Lung microvascular endothelial cell (primary cell): Measurements from ENCODE around the gene EGFR. TPM values are rescaled to one million over a fixed set of nuclear protein-coding genes. Genes with fewer than 3 reads are reported as not detected.
A peak's percentile ranks its signal among the peaks of the same experiment; 100 is the strongest.

Experiments used
- DNase-seq, 2 donors: peaks; one replicate each; pipeline versions ENCODE4 v3.0.0 to v3.0.0-alpha.2; 2010; ENCODE audit warnings: low read depth in 2 of 2
- total RNA-seq: library from RNA; depleted of rRNA; stranded (reverse); fragments of >200 nt; gene quantifications from 2 replicates; pipeline ENCODE4 v1.2.1, GENCODE V29; 2014

Gene EGFR
- total RNA-seq, 1 donor from 2014 or later, result 0.20 TPM

DNA sequence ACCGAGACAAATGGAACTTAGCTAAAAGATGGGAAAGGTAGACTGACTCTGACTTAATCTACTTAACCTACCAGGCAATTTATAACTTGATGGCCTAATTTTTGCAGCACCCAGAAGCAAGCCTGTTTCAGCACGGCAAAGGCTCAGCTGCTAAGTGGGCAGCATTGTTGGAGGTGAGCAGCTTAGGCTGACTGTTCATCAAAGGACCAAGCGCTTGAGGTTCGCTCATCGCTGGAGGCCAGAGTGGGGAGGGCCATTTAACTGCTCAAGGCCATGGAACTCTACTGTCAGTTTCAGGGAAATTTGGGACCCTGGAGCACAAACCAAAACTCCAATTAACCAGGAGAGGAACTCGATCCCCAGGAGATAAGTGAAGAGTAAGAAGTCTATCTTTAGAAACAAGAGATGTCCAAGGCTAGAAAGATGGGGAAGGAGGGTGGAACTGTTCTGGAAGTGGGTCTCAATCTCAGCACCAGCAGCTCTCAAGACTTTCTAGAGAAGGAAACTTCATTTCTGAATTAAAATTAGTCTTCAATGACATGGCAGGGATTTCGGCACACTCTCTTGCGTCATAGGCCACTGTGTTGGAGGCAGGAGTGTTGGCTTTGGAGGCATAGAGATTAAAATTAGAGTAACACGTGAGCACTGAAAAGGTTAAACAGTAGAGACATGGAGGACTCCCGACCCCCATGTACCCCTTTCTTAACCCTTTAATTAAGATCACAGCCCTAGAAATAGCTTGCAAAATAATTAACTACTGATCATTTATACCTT is 43.1 kb downstream of the EGFR start:
- DNase-seq, result no peak

DNA sequence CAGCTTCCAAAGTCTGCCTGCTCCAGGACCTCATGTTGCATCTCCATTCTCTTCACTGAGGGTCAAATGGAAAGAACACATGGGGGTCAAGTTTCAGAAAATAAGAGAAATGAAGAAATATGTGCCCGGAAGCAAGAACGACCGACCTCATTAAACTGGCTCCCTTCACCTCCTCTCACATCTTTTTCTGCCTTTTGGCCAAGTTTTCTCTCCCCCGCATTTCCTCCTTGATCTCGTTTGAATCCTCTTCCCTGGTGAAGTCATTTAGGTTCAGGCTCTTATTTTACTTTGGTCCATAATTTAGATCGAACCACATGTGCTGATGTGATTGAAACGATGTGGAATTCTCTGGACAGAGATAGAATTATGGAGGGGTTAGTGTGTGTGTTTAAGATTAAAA is 44.2 kb downstream of the EGFR start:
- DNase-seq, result no peak

DNA sequence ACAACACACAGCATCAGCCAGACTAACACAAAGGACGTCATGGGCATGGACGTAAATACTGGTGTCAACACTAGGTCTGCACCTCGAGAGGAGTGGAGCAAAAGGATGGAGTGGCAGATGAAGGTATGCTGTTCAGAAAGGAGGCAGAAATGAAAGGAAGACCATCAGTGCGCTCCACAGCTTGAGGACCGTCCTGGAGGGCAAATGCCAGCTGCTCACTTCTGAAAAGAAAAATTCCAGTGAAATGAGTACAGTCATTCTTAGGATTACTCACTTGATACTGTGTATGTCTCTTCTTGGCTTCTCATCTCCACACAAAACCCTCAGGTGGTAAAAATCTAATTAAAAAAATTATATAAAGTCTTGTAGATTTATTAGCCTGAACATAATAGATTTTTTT is 44.8 kb downstream of the EGFR start:
- peak in 1 of 2 donors; percentile 44 for DNase-seq

DNA sequence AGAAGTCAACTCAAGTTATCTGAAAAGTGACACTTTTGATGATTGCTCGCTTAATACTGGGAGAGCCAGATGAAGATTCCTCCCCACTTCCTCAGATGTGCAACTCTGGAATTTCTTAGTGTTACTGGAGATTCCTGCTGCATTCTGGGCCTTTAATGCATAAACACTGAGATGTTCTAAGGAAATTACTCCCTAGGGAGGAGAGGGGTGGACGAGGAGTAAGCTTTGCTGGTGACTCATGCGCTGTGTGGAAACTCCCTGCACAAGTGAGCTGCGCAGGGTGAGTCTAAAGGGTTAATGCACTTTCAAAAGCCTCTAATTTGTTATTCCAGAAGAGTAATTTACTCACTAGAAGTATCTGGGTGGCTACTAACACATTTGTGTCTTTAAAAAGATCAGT is 46.3 kb downstream of the EGFR start:
- peak; percentile 41 to 95 for DNase-seq

DNA sequence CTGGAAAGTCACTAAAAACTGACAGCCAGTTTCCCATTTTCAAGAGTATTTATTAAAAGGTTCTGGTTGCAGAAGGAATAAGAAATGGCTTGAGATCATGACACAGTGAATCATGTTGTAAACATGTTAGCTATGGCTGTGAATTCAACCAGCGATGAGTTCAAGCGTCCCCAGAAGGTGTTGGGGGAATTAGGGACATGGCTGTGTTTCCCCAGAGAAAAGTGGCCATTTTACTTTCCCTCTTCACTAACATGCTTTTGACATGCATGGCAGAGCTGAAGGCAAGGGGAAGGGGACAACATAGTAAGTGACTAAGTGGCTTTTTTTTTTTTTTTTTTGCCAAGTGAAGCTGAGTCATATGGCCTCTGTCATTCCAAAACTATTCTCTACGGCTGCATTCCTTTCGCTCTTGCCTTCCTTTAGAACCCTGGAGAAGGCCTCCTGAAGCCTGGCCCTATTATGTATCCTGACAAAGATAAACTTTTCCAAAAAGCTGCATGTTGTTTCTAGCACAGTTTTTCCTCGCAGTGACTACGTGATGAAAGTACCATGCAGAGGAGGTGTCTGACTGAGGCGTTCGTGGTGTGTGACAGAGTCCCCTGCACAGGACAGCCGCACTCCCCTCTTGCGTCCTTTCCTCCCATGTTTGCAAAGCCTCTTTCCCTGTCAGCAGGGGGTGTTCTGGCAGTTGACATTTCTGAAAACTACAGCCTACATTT is 46.9 kb downstream of the EGFR start:
- peak; percentile 60 to 88 for DNase-seq

DNA sequence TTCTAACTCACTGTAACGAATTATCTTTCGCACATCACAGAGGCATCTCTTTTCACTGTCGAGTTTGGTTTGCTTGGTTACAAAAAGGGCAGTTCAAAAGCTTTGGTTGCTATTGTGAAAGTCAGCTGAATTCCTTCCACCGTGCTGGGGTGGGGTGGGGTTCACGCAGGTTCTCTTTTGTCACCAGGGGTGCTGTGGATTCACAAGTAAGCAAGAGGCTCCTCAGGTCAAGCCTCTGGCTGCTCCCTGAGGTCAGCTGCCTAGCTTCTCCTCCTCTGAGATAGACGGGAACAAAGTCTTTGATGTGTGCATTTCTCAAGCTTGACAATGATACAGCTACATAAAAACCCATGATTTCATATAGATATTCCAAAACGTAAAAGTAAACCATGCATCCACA is 47.7 kb downstream of the EGFR start:
- no peak for DNase-seq

DNA sequence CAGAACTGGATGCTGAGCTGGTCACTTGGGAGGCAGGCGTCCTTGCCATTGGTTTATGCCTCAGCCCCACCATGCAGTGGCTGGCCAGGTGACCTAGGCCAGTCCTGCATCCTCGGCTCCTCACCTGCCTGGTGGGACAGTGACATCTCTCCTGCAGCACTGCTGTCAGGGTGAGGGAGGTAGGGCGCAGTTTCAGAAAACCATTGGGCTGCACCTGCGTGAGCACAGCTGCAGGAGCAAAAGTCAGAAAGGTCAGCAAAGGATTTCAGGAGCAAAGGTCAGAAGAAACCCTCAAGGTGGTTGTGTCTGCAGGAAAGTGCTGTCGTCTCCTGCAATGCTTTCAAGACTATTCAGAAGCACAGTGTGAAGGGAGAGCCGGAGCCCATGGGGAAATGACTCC is 48.1 kb downstream of the EGFR start:
- no peak for DNase-seq

DNA sequence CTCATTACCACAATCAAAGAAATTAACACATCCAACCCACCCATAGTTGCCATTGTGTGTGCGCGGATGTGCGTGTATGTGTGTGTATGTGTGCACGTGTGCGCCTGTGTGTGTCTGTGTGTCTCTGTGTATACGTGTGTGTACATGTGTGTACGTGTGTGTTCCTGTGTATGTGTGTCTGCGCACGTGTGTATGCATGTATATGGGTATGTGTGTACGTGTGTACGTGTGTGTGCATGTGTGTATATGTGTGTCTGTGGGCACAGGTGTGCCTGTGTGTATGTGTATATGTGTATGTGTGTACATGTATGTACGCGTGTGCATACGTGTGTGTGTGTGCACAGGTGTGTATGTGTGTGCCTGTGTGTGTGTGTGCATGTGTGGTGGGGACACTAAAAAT is 48.9 kb downstream of the EGFR start:
- DNase-seq, result no peak

DNA sequence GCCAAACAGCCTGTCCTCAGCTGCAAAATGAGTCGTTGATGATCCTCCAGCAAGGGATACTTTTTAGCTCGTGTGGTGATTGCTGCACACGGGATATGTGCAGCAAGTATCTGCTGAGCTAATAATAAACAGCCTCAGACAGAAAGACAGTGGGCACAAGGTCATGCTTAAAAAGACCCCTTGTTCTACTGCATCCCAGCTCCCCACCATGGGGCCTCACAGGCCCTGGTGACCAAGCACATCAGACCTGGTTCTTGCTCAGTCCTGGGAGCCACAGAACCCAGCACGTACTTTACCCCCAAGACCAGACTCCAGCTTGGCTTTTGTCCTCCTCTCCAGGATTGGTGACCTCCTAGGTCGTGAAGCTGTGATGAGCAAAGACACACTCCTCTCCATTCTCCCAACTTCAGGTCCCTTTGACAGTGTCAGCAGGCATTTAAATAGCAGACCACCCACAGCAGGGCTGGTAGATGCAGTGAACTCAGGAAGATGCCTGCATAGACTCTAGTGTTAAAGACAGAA is 50.5 kb downstream of the EGFR start:
- no peak for DNase-seq

DNA sequence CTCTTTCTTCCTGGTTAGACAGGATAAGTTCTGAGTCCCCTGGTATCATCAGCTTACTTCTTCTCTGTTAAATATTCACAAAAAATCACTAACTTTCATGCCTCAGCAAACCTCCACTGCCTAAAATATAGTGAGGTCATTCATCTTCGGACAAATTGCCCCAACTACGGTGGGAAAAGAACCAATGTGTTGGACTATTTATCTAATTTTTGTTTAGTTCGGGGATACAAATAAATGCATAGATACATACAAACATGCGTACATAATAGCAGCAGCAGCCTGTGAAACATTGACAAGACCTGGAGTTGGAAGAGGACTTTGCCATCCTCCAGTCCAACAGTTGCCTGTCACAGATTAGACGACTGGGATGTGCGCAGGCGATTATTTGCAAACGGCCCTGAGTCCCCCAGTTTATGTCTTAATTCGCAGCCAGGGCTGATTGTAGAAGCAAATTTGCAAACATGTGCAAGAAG is 51.5 kb downstream of the EGFR start:
- no peak for DNase-seq

DNA sequence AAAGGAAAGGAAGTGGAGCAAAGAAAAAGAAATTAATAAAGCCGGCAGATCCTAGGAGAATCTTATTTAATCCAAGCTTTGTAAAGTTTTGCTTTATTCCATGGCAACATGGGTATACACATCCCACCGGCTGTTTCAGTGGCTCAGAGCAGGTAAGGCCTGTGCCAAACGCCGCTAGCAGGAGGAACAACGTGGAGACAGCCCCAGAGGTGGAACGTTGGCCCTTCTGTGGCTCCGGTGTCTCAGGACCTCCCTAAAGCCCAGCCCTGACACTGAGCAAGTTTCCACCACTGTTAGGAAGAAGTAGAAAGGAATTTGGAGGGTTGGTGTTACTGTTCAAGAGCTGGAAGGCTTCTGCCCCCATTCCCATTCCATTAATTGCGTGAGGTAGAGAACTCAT is 52.0 kb downstream of the EGFR start:
- DNase-seq, result no peak

DNA sequence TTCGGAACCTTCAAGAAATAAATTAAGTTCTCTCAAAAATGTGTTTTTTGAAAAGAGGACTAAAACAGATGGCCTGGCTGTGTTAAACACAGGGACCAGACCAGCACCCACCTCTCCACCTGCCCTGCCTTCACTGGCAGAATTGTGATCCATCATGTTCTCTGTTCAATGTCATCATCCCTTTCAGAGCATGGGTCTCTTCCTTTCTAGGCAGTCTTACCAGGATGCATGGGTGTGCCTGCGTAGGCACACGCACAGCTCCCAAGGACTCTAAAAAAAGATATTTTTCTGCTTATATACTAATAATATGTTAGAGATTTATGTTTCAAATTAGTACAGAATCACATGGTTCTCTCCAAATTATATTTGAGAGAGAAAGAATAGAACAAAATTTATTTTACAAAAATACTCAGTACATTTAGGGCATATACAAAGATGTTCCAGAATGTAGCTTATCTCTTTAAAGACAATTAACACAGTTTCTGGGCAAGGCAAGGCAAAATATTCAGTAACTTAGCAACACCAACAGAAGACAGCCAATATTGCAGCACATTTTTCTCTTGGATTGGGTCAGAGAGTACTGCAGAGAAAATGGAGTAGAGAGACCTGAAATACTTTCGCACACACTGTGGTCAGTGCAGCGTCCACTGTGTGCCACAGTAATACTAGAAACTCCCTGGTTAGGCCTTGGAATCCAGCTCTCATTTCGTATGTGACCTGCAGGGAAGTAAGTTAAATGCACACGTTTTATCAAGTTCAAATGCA is 52.8 kb downstream of the EGFR start:
- DNase-seq, result no peak

DNA sequence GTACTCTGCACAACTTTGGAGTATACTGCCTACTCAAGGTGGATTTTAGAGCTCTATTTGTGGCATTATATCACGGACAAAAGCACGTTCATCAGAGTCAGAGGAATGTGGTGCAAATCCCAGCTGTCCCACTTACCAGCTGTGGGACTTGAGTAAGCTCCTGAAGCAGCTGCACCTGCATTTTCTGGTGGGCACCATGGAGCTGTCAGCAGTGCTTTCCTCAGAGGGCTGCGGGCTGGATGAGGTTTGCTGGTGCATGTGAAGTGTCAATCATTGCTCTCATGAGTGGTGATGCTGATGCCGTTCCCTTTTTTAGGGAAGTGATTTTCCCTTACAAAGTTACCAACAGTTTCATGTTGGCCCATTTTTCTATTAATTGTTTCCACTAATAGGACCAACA is 53.4 kb downstream of the EGFR start:
- no peak for DNase-seq

DNA sequence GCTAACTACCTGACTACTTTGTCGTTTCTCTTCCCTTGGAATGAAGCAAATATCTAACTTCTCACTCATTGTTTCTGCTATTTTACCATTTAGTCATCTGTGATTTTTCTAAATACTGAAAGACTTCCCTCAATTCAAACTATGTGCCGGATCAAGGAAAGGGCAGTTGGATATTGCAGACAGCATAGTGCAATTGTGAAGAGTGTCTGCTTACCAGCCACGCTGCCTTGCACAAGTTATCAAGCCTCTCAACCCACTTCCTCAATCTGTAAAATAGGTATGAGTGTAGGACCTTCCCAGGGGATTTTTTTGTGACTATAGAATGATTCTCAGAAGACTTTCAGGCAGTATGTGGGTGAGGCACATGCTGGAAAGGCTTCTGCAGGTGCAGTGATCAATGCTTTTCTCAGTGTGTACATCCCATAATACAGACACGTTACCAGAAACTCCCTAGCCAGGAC is 54.3 kb downstream of the EGFR start:
- DNase-seq, result peak in 1 of 2 donors; percentile 8

DNA sequence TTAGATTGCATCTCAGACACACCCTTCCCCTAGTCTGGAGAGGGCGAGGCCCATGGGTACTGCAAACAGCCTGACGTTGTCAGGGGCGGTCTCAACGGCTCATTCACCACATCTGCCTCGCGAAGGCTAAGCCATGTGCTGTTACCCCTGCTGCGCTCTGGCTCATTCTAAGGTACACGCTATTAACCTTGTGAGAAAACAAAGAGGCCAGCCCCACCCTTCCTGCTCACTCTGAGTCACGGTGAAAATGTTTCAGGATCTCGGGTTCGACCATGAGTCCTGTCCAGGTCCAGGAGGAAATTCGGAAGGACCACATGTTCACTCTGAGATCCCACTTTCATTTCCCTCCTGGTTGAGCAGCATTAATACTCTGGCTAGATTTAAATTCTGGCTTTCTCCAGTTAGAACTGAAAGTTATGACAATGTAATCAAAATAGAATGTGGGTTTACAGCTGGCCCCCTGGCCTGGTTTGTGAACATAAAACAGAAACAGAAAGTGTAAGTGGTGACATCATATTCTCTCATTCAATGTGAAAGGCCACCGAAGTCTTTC is 55.2 kb downstream of the EGFR start:
- peak; percentile 59 to 85 for DNase-seq

DNA sequence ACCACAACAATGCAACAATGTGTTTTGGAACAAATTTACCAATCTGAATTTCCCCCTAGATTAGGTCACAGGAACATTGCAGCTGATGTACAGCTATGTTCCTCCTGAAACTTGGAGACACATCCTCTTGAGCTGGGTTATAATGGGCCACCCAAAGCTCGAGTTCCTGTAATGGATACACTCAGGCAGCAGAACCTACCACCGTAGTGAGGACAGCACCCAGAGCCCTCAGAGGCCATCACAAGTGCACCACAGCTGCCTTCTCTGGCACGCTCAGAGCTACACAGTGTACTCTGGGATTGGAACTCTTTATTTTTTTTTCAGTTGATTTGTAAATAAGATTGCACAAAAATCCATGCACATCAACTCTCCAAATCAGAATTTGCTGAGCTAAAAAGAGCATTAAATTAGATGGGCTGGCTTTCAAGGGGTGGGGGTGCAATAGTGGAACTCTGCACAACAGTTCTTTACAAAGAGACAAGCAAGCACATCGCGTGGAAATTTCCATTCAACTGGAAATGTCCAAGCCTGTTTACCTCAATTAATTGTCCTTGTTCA is 56.7 kb downstream of the EGFR start:
- DNase-seq, result peak; percentile 26 to 29

DNA sequence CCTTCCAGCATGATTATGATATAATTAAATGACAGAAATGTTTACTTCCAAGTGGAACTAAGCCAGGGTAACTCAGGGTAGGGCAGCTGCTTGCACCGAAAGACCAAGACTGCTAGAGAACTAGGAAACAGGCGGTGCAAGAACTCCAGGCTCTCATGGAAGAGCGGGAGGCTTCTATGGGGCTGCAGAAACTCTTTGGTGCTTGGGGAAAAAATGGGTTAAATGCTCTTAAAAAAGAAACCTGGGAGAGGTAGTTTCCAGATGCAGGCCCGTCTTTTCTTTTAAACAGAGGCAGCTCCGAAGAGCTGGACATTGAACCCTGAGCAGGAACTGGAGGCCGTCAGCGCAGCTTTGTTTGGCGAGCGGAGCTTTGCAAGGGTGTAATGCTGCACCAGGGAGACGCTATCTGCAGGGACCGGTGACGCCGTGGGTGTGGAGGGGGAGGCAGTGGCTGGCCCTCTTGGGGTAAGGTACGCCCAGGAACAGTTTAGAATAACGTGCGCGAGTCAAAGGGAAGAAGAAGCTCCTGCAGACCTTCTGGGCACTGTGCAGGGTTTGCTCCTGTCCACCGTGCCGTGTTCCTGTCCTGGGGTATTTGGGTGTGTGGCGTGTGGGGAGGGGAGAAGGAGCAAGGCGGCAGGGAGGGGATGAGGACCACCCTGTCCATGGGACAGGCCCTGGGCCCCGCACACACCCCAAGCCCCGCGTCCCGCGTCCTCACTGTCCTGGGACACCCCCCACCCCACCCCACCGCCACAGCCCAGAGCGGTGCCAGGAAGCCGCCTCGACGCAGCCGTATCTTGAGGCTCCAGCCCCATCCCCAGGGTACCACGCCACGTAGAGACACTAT is 59.0 kb downstream of the EGFR start:
- DNase-seq, result no peak

DNA sequence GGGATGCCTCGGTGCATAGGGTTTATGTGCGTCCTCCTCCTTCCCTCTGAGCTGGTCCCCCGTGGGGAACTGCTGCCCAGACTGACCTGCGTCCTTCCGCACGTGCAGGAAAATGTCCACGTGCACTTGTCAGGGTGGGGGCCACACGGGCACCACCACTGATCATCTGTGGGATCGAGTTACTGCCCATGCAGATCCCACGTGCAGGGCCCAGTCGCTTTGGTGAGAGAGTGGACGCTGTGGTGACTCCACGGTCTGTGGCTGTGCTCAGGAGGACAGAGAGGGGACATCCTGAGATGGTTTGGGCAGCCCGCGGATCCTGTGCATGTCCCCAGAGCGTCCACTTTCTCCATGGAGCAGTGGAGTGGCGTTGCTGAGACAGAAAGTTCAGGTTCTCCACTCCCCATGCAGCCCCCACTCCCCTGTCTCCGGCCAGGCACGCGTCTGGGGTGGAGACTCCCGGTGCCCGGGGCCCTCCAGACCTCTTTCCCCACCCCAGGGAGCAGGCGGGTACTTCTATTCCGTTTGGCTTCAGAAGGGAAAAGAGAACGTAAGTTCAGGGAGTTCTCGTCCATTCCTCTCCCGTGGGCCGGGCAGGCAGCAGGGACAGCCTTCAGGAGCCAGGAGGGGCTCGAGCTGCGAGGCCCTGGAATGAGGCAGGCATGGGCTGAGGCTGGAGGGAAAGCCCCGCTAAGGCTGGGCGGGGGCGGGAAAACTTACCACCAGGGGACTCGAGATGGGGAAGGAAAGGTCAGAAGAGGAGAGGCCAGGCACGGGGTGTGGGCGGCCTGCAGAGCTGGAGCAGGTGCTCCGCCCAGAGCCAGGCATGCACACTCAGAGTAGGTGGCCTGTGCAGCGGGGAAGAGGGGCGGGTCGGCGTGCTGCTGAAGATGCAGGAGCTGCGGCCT is 59.9 kb downstream of the EGFR start:
- no peak for DNase-seq

DNA sequence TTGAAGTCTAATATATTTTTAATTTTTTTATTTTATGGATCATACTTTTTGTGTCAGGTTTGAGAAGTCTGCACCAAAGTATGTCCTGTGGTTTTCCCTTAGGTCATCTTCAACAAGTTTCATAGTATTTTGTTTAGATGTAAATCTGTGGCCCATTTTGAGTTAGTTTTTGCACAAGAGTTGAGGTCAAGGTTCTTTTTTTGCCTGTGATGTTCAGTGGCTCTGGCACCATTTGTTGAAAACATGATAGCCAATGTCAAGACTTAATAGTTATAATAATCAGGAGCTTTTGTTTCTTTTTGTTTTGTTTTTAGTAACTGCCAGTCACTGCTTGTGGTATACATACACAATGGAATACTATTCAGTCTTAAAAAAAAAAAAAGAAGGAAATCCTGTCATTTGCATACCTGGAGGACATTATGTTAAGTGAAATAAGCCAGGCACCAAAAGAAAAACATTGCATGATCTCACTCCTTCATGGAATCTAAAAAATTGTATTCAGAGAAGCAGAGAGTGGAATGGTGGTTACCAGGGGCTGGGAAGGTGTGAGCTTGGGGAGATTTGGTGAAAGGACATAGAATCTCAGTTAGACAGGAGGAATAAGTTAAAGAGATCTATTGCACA is 61.3 kb downstream of the EGFR start:
- DNase-seq, result no peak
